Activated T-cell treated with anti-CD3 and anti-CD28 coated beads, Interleukin-2, amount 50 U/mL, for 72 hours (primary cell): ENCODE results near the gene ARVCF. TPM values are rescaled to one million over a fixed set of nuclear protein-coding genes. Genes with fewer than 3 reads are reported as not detected.

ENCODE experiments used
- ATAC-seq, 2 donors: fragments of 150-1000 bp; cut with Tn5 transposase; replicated peaks in 1 of 2; 2 replicates each; pipeline ENCODE4 v1.10.0; 2021; ENCODE audit warnings: moderate library complexity in 2 of 2, mild to moderate bottlenecking in 1 of 2
- DNase-seq, 2 donors: peaks; one replicate each; pipeline ENCODE4 v3.0.0; 2021 to 2022; ENCODE audit warnings: mixed read lengths in 1 of 2
- H3K27ac Mint-ChIP-seq: one replicate; pipeline ENCODE4 v1.8.0; 2022; ENCODE audit warnings: mild to moderate bottlenecking, moderate library complexity, mixed read lengths
- H3K27me3 Mint-ChIP-seq: one replicate; pipeline ENCODE4 v1.8.0; 2022; ENCODE audit warnings: low read depth, mixed read lengths
- H3K36me3 Mint-ChIP-seq, 2 donors: one replicate each; pipeline ENCODE4 v1.8.0; 2022; ENCODE audit warnings: mixed read lengths in 2 of 2, mild to moderate bottlenecking in 1 of 2; ENCODE audit not compliant: insufficient read depth in 2 of 2
- H3K4me1 Mint-ChIP-seq: one replicate; pipeline ENCODE4 v1.8.0; 2022; ENCODE audit warnings: low read depth, mixed read lengths
- H3K4me3 Mint-ChIP-seq, 2 donors: one replicate each; pipeline ENCODE4 v1.8.0; 2022; ENCODE audit warnings: mild to moderate bottlenecking in 2 of 2, mixed read lengths in 2 of 2, moderate library complexity in 2 of 2
- H3K9me3 Mint-ChIP-seq, 2 donors: one replicate each; pipeline ENCODE4 v1.8.0; 2022; ENCODE audit warnings: mixed read lengths in 2 of 2
- total RNA-seq, 2 donors: library from RNA; stranded (reverse); gene quantifications; one replicate each; pipeline ENCODE4 v1.2.3, GENCODE V29; 2022

ARVCF gene
- total RNA-seq, 2 donors from 2014 or later = 1.7 to 5.5 TPM

DNA sequence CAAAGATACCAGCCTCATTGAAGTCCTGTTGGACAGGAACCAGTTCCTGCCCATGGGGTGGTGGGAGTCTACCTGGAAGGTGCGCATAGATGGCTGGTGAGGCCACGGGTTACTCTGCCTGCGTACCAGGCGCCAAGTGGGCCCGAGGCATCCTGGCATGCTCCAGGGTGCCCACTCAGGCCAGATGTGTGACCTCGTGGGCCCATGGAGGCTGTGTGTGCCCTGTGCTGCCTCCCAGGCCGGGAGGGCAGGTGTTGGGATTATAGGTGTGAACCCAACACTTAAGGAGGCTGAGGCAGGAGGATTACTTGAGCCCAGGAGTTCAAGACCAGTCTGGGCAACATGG is 27.3 kb upstream of the ARVCF start:
- H3K27me3 Mint-ChIP-seq = no peaks in the 10 kb centered on the region
- H3K4me1 Mint-ChIP-seq = no peaks in the 10 kb centered on the region
- H3K27ac Mint-ChIP-seq = no peak overlapping the region
- DNase-seq (no peak), ATAC-seq (no peak)
- peaks cover 0 to 3% of the 10 kb centered on the region in 2 donors for H3K9me3 Mint-ChIP-seq
- H3K4me3 Mint-ChIP-seq = no peak overlapping the region
- peaks cover 15 to 24% of the 10 kb centered on the region in 2 donors for H3K36me3 Mint-ChIP-seq

GRCh38 chr22:20043057-20043996 is 26.7 kb upstream of the ARVCF start:
- H3K4me3 Mint-ChIP-seq = no peak overlapping the region
- peaks cover 0 to 3% of the 10 kb centered on the region in 2 donors for H3K9me3 Mint-ChIP-seq
- H3K4me1 Mint-ChIP-seq = no peaks in the 10 kb centered on the region
- no peak overlapping the region for H3K27ac Mint-ChIP-seq
- H3K36me3 Mint-ChIP-seq = peaks cover 13 to 20% of the 10 kb centered on the region in 2 donors
- ATAC-seq = no peak
- H3K27me3 Mint-ChIP-seq = no peaks in the 10 kb centered on the region
- DNase-seq = no peak

DNA sequence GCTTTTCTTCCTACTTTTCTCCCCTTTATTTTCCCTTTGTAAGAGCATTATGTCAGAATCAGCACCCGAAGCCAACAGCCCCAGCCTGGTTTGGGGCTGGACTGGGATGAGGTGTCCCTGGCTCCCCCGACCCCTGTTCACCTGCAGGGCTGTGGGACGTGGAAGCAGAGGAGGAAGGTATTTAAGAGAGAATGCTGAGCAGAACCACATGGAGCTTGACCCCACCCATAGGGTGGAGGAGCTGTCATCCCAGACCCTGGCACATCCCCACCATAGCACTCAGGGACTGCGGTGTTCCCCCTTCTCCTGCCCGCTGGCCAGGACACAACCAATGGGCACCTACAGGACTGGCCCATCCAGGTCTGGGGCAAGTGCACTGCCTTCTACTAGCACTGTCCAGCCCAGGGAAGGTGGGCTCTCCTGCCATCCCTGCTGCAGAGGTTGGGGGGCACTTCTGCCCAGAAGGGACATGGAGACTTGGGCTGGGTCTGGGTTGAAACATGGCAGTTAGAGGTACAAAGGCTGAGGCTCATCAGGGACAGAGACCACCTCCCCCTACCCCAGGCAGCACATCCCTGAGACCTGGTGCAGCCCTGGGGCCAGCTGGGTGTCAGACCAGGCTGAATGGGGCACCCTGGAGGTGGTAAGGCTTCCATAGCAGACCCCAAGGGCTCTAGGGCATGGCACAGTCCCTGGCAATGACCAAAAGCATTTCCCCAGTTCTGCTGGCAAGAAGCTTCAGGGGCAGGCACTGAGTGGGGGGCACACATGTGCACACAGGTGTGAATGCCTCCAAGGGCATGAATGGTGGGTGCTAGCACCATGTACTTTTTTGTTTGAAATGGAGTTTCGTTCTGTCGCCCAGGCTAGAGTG is 23.9 kb upstream of the ARVCF start:
- Mint-ChIP-seq H3K36me3 (peaks cover 3 to 4% of the 10 kb centered on the region in 2 donors), H3K27me3 (no peaks in the 10 kb centered on the region), H3K27ac (no peak overlapping the region), H3K9me3 (no peaks in the 10 kb centered on the region), H3K4me1 (peaks cover 20% of the 10 kb centered on the region), H3K4me3 (no peak overlapping the region)
- ATAC-seq (no peak), DNase-seq (no peak)

- H3K36me3 Mint-ChIP-seq = peaks cover 3 to 4% of the 10 kb centered on the region in 2 donors
- H3K27me3 Mint-ChIP-seq = no peaks in the 10 kb centered on the region
- ATAC-seq = no peak
- H3K9me3 Mint-ChIP-seq = no peaks in the 10 kb centered on the region
- H3K27ac Mint-ChIP-seq = no peak overlapping the region
- H3K4me3 Mint-ChIP-seq = no peak overlapping the region
- H3K4me1 Mint-ChIP-seq = peaks cover 20% of the 10 kb centered on the region
- no peak for DNase-seq
Measured at GRCh38 chr22:20039683-20040325, 23.2 kb upstream of the ARVCF start.

- Mint-ChIP-seq H3K4me3 (no peak overlapping the region), H3K27ac (no peak overlapping the region), H3K9me3 (no peaks in the 10 kb centered on the region), H3K4me1 (peaks cover 20% of the 10 kb centered on the region), H3K27me3 (no peaks in the 10 kb centered on the region), H3K36me3 (peaks cover 3% of the 10 kb centered on the region in 2 donors)
- ATAC-seq (no peak), DNase-seq (no peak)
Measured at GRCh38 chr22:20038574-20038973, 22.0 kb upstream of the ARVCF start.

GRCh38 chr22:20037419-20037818 is 20.8 kb upstream of the ARVCF start:
- no peaks in the 10 kb centered on the region for H3K27me3 Mint-ChIP-seq
- no peaks in the 10 kb centered on the region for H3K9me3 Mint-ChIP-seq
- H3K36me3 Mint-ChIP-seq = peaks cover 3% of the 10 kb centered on the region in 2 donors
- DNase-seq (peak; percentile 23 to 27), ATAC-seq (peak; percentile 84 to 90)
- H3K4me1 Mint-ChIP-seq = peaks cover 20% of the 10 kb centered on the region
- H3K4me3 Mint-ChIP-seq = peak overlapping the region; percentile 18 to 21
- H3K27ac Mint-ChIP-seq = peak overlapping the region; percentile 42

GRCh38 chr22:20036535-20037392 is 20.1 kb upstream of the ARVCF start:
- Mint-ChIP-seq H3K27ac (peak overlapping the region; percentile 42), H3K4me3 (peak overlapping the region; percentile 18 to 22), H3K4me1 (peaks cover 21% of the 10 kb centered on the region), H3K9me3 (no peaks in the 10 kb centered on the region), H3K27me3 (no peaks in the 10 kb centered on the region), H3K36me3 (peaks cover 3% of the 10 kb centered on the region in 2 donors)
- DNase-seq (no peak), ATAC-seq (peak; percentile 2 to 11)

- no peak overlapping the region for H3K27ac Mint-ChIP-seq
- peaks cover 3% of the 10 kb centered on the region in 2 donors for H3K36me3 Mint-ChIP-seq
- no peak for ATAC-seq
- H3K9me3 Mint-ChIP-seq = no peaks in the 10 kb centered on the region
- no peaks in the 10 kb centered on the region for H3K27me3 Mint-ChIP-seq
- DNase-seq = no peak
- peaks cover 27% of the 10 kb centered on the region for H3K4me1 Mint-ChIP-seq
- no peak overlapping the region for H3K4me3 Mint-ChIP-seq
Measured at GRCh38 chr22:20036084-20036482, 19.5 kb upstream of the ARVCF start.

DNA sequence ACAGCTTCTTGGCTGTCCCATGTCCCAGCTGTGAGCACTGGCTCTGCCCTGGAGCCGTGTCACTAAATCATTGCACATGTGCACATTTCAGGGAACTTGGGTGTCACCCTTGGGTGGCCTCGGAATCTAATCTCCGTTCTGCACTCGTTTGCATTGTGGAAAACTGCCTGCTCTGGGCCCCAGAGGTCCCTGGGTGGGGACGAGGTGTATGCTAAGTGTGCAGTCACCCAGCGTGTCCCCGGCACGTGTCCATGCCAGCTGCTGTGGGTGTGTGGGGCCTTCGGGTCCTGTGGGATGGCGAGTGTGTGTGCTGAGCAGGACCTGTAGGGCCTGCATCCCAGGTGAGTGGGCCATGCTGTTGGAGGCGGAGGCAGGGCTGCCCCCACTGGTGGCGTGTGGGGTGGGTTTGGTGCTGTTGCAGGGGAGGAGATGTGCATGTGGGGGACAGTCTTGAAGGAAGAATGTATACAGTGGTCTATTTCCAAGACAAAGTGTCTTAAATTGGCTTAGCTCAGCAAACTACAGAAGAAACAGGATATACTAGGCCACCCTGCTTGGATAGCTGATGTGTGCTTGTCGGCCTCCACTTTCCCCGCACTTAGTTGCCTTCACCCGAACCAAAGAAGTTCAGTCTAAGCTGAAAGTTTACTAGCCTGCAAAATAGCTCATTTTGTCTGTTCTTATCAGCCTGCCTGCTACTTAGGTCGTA is 18.9 kb upstream of the ARVCF start:
- ATAC-seq = no peak
- H3K27ac Mint-ChIP-seq = no peak overlapping the region
- H3K4me3 Mint-ChIP-seq = no peak overlapping the region
- no peaks in the 10 kb centered on the region for H3K9me3 Mint-ChIP-seq
- H3K4me1 Mint-ChIP-seq = peaks cover 27% of the 10 kb centered on the region
- H3K36me3 Mint-ChIP-seq = peaks cover 3% of the 10 kb centered on the region in 2 donors
- DNase-seq = no peak
- no peaks in the 10 kb centered on the region for H3K27me3 Mint-ChIP-seq

- ATAC-seq = no peak
- no peaks in the 10 kb centered on the region for H3K27me3 Mint-ChIP-seq
- peaks cover 3% of the 10 kb centered on the region in 2 donors for H3K36me3 Mint-ChIP-seq
- peaks cover 27% of the 10 kb centered on the region for H3K4me1 Mint-ChIP-seq
- no peak overlapping the region for H3K27ac Mint-ChIP-seq
- H3K9me3 Mint-ChIP-seq = no peaks in the 10 kb centered on the region
- no peak overlapping the region for H3K4me3 Mint-ChIP-seq
- no peak for DNase-seq
Measured at GRCh38 chr22:20034143-20034542, 17.5 kb upstream of the ARVCF start.

DNA sequence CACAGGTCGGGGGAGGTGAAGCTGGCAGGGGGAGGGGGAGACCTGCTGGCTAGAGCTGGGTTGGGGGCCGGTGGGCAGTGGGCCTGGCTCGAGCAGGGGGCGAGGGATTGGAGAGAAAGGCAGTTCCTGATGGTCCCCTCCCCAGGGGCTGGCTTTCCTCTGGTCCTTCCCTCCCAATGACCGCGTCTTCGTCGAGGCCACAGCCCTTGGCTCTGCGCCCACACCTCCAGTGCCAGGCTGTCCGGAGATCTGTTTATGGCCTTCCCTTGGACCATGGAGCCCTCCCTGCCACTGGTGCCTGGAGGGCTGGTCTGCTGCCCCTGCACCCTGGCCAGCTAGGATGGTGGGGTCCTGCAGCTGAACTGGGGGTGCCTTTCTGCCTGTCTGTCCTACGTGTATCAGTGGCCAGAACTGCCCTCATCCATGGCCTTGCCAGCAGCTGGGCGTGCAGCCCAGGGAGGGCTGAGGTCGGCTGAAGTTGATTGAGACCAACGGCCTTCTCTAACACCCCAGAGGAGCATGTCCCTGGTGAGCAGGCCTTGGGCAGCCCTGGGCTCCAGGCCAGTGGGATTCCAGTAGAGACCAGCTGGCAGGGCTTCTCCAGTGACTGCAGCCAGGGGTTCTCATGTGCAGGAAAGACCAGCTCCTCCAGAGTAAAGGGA is 16.6 kb upstream of the ARVCF start:
- no peak for DNase-seq
- peaks cover 3% of the 10 kb centered on the region in 2 donors for H3K36me3 Mint-ChIP-seq
- H3K27ac Mint-ChIP-seq = no peak overlapping the region
- H3K27me3 Mint-ChIP-seq = no peaks in the 10 kb centered on the region
- H3K4me1 Mint-ChIP-seq = peaks cover 27% of the 10 kb centered on the region
- H3K4me3 Mint-ChIP-seq = no peak overlapping the region
- ATAC-seq = no peak
- H3K9me3 Mint-ChIP-seq = no peaks in the 10 kb centered on the region
